GM23338 (cell line): ENCODE data around the gene THEM5. TPM values are rescaled to one million over a fixed set of nuclear protein-coding genes. Genes with fewer than 3 reads are reported as not detected.
A peak's percentile ranks its signal among the peaks of the same experiment; 100 is the strongest.

Experiments
- ATAC-seq: fragments of 200-7000 bp; cut with Tn5 transposase; 3 replicates; pipeline ENCODE4 v1.9.1; 2020
- DNase-seq: peaks from one replicate; pipeline ENCODE4 v3.0.0-alpha.2; 2015; ENCODE audit warnings: low spot score
- H2AFZ ChIP-seq: fragments of 200-600 bp; sonication (generic); 2 replicates; pipeline ENCODE4 v1.8.0; 2016; ENCODE audit warnings: antibody characterized with exemption, mild to moderate bottlenecking, moderate library complexity
- H3F3A ChIP-seq: fragments of 200-600 bp; sonication (generic); replicated peaks from 2 replicates; pipeline ENCODE4 v1.8.0; 2017; ENCODE audit warnings: antibody characterized with exemption, mixed run types, low read depth
- H3K27ac ChIP-seq: fragments of 200-600 bp; sonication (generic); 2 replicates; pipeline ENCODE4 v1.6.1; 2016; ENCODE audit warnings: low read depth
- H3K27me3 ChIP-seq: fragments of 200-600 bp; sonication (generic); 2 replicates; pipeline ENCODE4 v1.8.0; 2016; ENCODE audit warnings: mild to moderate bottlenecking, mixed run types, moderate library complexity; ENCODE audit not compliant: insufficient read depth
- H3K36me3 ChIP-seq: fragments of 200-600 bp; sonication (generic); 2 replicates; pipeline ENCODE4 v1.8.0; 2016; ENCODE audit warnings: mild to moderate bottlenecking; ENCODE audit not compliant: insufficient read depth
- H3K4me1 ChIP-seq: fragments of 200-600 bp; sonication (generic); 2 replicates; pipeline ENCODE4 v1.8.0; 2016; ENCODE audit warnings: mild to moderate bottlenecking, moderate library complexity; ENCODE audit not compliant: insufficient read depth
- H3K4me2 ChIP-seq: fragments of 200-600 bp; sonication (generic); 2 replicates; pipeline ENCODE4 v1.7.1; 2017; ENCODE audit warnings: mixed run types
- H3K4me3 ChIP-seq: fragments of 200-600 bp; sonication (generic); 2 replicates; pipeline ENCODE4 v1.6.1; 2016; ENCODE audit warnings: mixed run types
- H3K79me2 ChIP-seq: fragments of 200-600 bp; sonication (generic); replicated peaks from 2 replicates; pipeline ENCODE4 v1.8.0; 2017; ENCODE audit warnings: mild to moderate bottlenecking; ENCODE audit not compliant: insufficient read depth
- H3K9me2 ChIP-seq: fragments of 200-600 bp; sonication (generic); 2 replicates; pipeline ENCODE4 v1.8.0; 2017; ENCODE audit not compliant: insufficient read depth
- H4K20me1 ChIP-seq: fragments of 200-600 bp; sonication (generic); replicated peaks from 2 replicates; pipeline ENCODE4 v1.8.0; 2017; ENCODE audit warnings: mild to moderate bottlenecking; ENCODE audit not compliant: insufficient read depth
- H3K27ac Mint-ChIP-seq: 2 replicates; pipeline ENCODE4 v1.8.0; 2020; ENCODE audit warnings: inconsistent platforms, mild to moderate bottlenecking, moderate library complexity, mixed read lengths
- H3K27me3 Mint-ChIP-seq: 3 replicates; pipeline ENCODE4 v1.8.0; 2022; ENCODE audit warnings: low read depth, mild to moderate bottlenecking, moderate library complexity, mixed read lengths, inconsistent platforms; ENCODE audit not compliant: insufficient read depth, poor library complexity
- H3K36me3 Mint-ChIP-seq: 3 replicates; pipeline ENCODE4 v1.8.0; 2021; ENCODE audit warnings: low read depth, mild to moderate bottlenecking, inconsistent platforms, moderate library complexity, mixed read lengths
- H3K4me1 Mint-ChIP-seq: 3 replicates; pipeline ENCODE4 v1.8.0; 2020; ENCODE audit warnings: mild to moderate bottlenecking, inconsistent platforms, mixed read lengths
- H3K4me3 Mint-ChIP-seq: 3 replicates; pipeline ENCODE4 v1.8.0; 2021; ENCODE audit warnings: moderate library complexity, mild to moderate bottlenecking, inconsistent platforms, mixed read lengths
- H3K9me3 Mint-ChIP-seq: 3 replicates; pipeline ENCODE4 v1.8.0; 2020; ENCODE audit warnings: moderate library complexity, mild to moderate bottlenecking, inconsistent platforms, mixed read lengths
- CREB1 ChIP-seq: fragments of 250-450 bp; sonication (Bioruptor Pico); IDR thresholded peaks from 2 replicates; pipeline ENCODE4 v1.5.0; 2020; ENCODE audit warnings: low read depth, mild to moderate bottlenecking, moderate library complexity
- CTCF ChIP-seq, 2 experiments: fragments of 200-600 bp in 1 of 2; sonication (generic) in 1 of 2; conservative IDR thresholded peaks; 2 replicates each; pipeline versions ENCODE4 v1.5.1 to v1.6.1; 2016 to 2017; ENCODE audit warnings: antibody characterized with exemption in 2 of 2, low read depth in 2 of 2, mild to moderate bottlenecking in 2 of 2, moderate library complexity in 1 of 2
- EZH2 ChIP-seq: fragments of 200-600 bp; sonication (generic); IDR thresholded peaks from one replicate; pipeline ENCODE4 v1.8.0; 2017; ENCODE audit warnings: antibody characterized with exemption, mild to moderate bottlenecking, low read depth; ENCODE audit not compliant: unreplicated experiment
- NANOG ChIP-seq: IDR thresholded peaks from 2 replicates; pipeline ENCODE4 v1.6.1; 2016; ENCODE audit warnings: antibody characterized with exemption, borderline replicate concordance
- REST ChIP-seq: IDR thresholded peaks from one replicate; pipeline ENCODE4 v1.6.1; 2018; ENCODE audit warnings: antibody characterized with exemption; ENCODE audit not compliant: unreplicated experiment
- STAT1 ChIP-seq: IDR thresholded peaks from one replicate; pipeline ENCODE4 v1.6.1; 2016; ENCODE audit warnings: antibody characterized with exemption; ENCODE audit not compliant: unreplicated experiment
- ZNF331 ChIP-seq: fragments of 250-450 bp; sonication (Bioruptor Pico); IDR thresholded peaks from 2 replicates; pipeline ENCODE4 v1.5.0; 2020; ENCODE audit warnings: low read depth, mild to moderate bottlenecking, moderate library complexity
- polyA plus RNA-seq: library from polyadenylated mRNA; unstranded; fragments of >200 nt; fragmentation: Nextera tagmentation; extraction: Ambion mirVana; gene quantifications from 2 replicates; pipeline ENCODE4 v1.2.1, GENCODE V29; 2016
- total RNA-seq: library from RNA; depleted of rRNA; stranded (reverse); fragments of >200 nt; shearing (Covaris generic); gene quantifications from 2 replicates; pipeline ENCODE4 v1.2.3, GENCODE V29; 2014

The THEM5 gene
- total and polyA plus RNA-seq, 2 experiments from 2014 or later = not detected

- H3K4me3 Mint-ChIP-seq = no peak overlapping the region
Observed at GRCh38 chr1:151830055-151830454, 23.5 kb downstream of the THEM5 start.

GRCh38 chr1:151829352-151830046 is 24.0 kb downstream of the THEM5 start:
- ATAC-seq (peak; percentile 29), DNase-seq (no peak)
- H3K4me3 Mint-ChIP-seq = peak overlapping the region; percentile 36
- H3K27ac Mint-ChIP-seq = no peak overlapping the region; the same call in 1 of the 2 replicates
- peak overlapping the region; percentile 83 for H3K4me2 ChIP-seq
- H3K79me2 ChIP-seq = no peaks in the 10 kb centered on the region
- peak overlapping the region; percentile 93 for H2AFZ ChIP-seq
- peak overlapping the region; percentile 45 for H3K4me3 ChIP-seq
- no peaks in the 10 kb centered on the region for H4K20me1 ChIP-seq
- H3K9me2 ChIP-seq = no peaks in the 10 kb centered on the region
- peaks cover 15% of the 10 kb centered on the region for H3K27me3 Mint-ChIP-seq
- no peaks in the 10 kb centered on the region; the same call in 1 of the 2 replicates for H3F3A ChIP-seq
- H3K4me1 ChIP-seq = peaks cover 44% of the 10 kb centered on the region
- H3K36me3 ChIP-seq = no peaks in the 10 kb centered on the region
- H3K27ac ChIP-seq = no peak overlapping the region
- H3K36me3 Mint-ChIP-seq = no peaks in the 10 kb centered on the region; the same call in 2 of the 3 replicates
- peaks cover 50% of the 10 kb centered on the region for H3K4me1 Mint-ChIP-seq
- H3K27me3 ChIP-seq = no peaks in the 10 kb centered on the region
- no peaks in the 10 kb centered on the region; the same call in 2 of the 3 replicates for H3K9me3 Mint-ChIP-seq
- TF ChIP-seq NANOG = no peak
- TF ChIP-seq CTCF (conservative IDR thresholded peaks at IDR 0.05; ENCODE audit: low read depth in 2 of 2) = no peak
- no peak for TF ChIP-seq ZNF331 (CRISPR knock-in tag)
- TF ChIP-seq REST = no peak
- TF ChIP-seq STAT1 = no peak

More at GRCh38 chr1:151830055-151830454, 23.5 kb downstream of the THEM5 start:
- no peak for TF ChIP-seq ZNF331 (CRISPR knock-in tag)
- no peak for TF ChIP-seq CREB1
- TF ChIP-seq CTCF (conservative IDR thresholded peaks at IDR 0.05; ENCODE audit: low read depth in 2 of 2) = no peak
- TF ChIP-seq EZH2 = no peak
- H3K27me3 ChIP-seq = no peaks in the 10 kb centered on the region
- DNase-seq = no peak
- H3K4me3 ChIP-seq = 0 out of 2 replicates have a peak overlapping the region, but pooled peaks have one; percentile 20
- no peaks in the 10 kb centered on the region; the same call in 2 of the 3 replicates for H3K9me3 Mint-ChIP-seq
- no peaks in the 10 kb centered on the region for H3K79me2 ChIP-seq
- H3K27me3 Mint-ChIP-seq = peaks cover 15% of the 10 kb centered on the region
- H3K36me3 ChIP-seq = no peaks in the 10 kb centered on the region
- no peak overlapping the region for H3K27ac Mint-ChIP-seq
- no peaks in the 10 kb centered on the region for H3K9me2 ChIP-seq
- peaks cover 50% of the 10 kb centered on the region for H3K4me1 Mint-ChIP-seq
- H2AFZ ChIP-seq = peak overlapping the region; percentile 93
- ATAC-seq = no peak
- H3K4me1 ChIP-seq = peaks cover 44% of the 10 kb centered on the region
- no peaks in the 10 kb centered on the region for H4K20me1 ChIP-seq
- H3K27ac ChIP-seq = no peak overlapping the region
- no peaks in the 10 kb centered on the region; the same call in 1 of the 2 replicates for H3F3A ChIP-seq
- H3K4me2 ChIP-seq = peak overlapping the region; percentile 83; the same call in 1 of the 2 replicates
- H3K36me3 Mint-ChIP-seq = no peaks in the 10 kb centered on the region; the same call in 2 of the 3 replicates
